KOPT-K1 (cell line): Measurements from ENCODE around the gene ADGRV1.
"Not testable (repeated sequence)": the region's sequence is repeated elsewhere in the genome, so short reads cannot be mapped to it uniquely, and the experiment has no call there.

Experiments
- H3K27ac ChIP-seq: fragments of 200-600 bp; sonication (generic); 2 replicates; pipeline ENCODE4 v1.5.1; 2016; ENCODE audit warnings: antibody characterized with exemption, mild to moderate bottlenecking, low read depth, low read length; ENCODE audit not compliant: poor library complexity, severe bottlenecking
- H3K36me3 ChIP-seq: fragments of 200-600 bp; sonication (generic); 2 replicates; pipeline ENCODE4 v1.5.1; 2017; ENCODE audit warnings: antibody characterized with exemption, mild to moderate bottlenecking, low read length, moderate library complexity; ENCODE audit not compliant: insufficient read depth
- H3K9me3 ChIP-seq: fragments of 200-600 bp; sonication (generic); 2 replicates; pipeline ENCODE4 v1.5.1; 2017; ENCODE audit warnings: antibody characterized with exemption, low read length, mild to moderate bottlenecking; ENCODE audit not compliant: insufficient read depth, poor library complexity, severe bottlenecking

ADGRV1 gene

GRCh38 chr5:90959262-90959661, 400.7 kb downstream of the ADGRV1 start:
- Histone ChIP-seq H3K36me3 (no peaks in the 10 kb centered on the region), H3K27ac (no peak overlapping the region), H3K9me3 (no peaks in the 10 kb centered on the region)

- Histone ChIP-seq H3K27ac (no peak overlapping the region), H3K9me3 (no peaks in the 10 kb centered on the region), H3K36me3 (no peaks in the 10 kb centered on the region)
Observed at GRCh38 chr5:90962481-90962880, 403.9 kb downstream of the ADGRV1 start.

GRCh38 chr5:90965110-90965685, 406.6 kb downstream of the ADGRV1 start:
- H3K9me3 ChIP-seq = no peaks in the 10 kb centered on the region
- no peaks in the 10 kb centered on the region for H3K36me3 ChIP-seq
- no peak overlapping the region for H3K27ac ChIP-seq

- Histone ChIP-seq H3K9me3 (no peaks in the 10 kb centered on the region), H3K27ac (no peak overlapping the region), H3K36me3 (no peaks in the 10 kb centered on the region)
Observed at GRCh38 chr5:90967443-90967842, 408.8 kb downstream of the ADGRV1 start.

- Histone ChIP-seq H3K27ac (no peak overlapping the region), H3K36me3 (no peaks in the 10 kb centered on the region), H3K9me3 (no peaks in the 10 kb centered on the region)
Observed at GRCh38 chr5:90967851-90968250, 409.3 kb downstream of the ADGRV1 start.

GRCh38 chr5:90968319-90968718, 409.7 kb downstream of the ADGRV1 start:
- Histone ChIP-seq H3K27ac (no peak overlapping the region), H3K9me3 (no peaks in the 10 kb centered on the region), H3K36me3 (no peaks in the 10 kb centered on the region)

- H3K9me3 ChIP-seq, H3K36me3 ChIP-seq, H3K27ac ChIP-seq: not testable (repeated sequence)
Observed at GRCh38 chr5:90969945-90970344, 411.3 kb downstream of the ADGRV1 start.

GRCh38 chr5:90981177-90981576, 422.6 kb downstream of the ADGRV1 start:
- no peaks in the 10 kb centered on the region for H3K36me3 ChIP-seq
- no peak overlapping the region for H3K27ac ChIP-seq
- H3K9me3 ChIP-seq = no peaks in the 10 kb centered on the region

GRCh38 chr5:90981821-90982220, 423.2 kb downstream of the ADGRV1 start:
- no peaks in the 10 kb centered on the region for H3K9me3 ChIP-seq
- H3K36me3 ChIP-seq = no peaks in the 10 kb centered on the region
- H3K27ac ChIP-seq = no peak overlapping the region

- Histone ChIP-seq H3K27ac (no peak overlapping the region), H3K9me3 (no peaks in the 10 kb centered on the region), H3K36me3 (no peaks in the 10 kb centered on the region)
Observed at GRCh38 chr5:90982576-90982975, 424.0 kb downstream of the ADGRV1 start.

- Histone ChIP-seq H3K36me3 (no peaks in the 10 kb centered on the region), H3K27ac (no peak overlapping the region), H3K9me3 (no peaks in the 10 kb centered on the region)
Observed at GRCh38 chr5:90983148-90983547, 424.6 kb downstream of the ADGRV1 start.

- H3K27ac ChIP-seq = no peak overlapping the region
- no peaks in the 10 kb centered on the region for H3K36me3 ChIP-seq
- no peaks in the 10 kb centered on the region for H3K9me3 ChIP-seq
Observed at GRCh38 chr5:90983711-90984124, 425.1 kb downstream of the ADGRV1 start.

- H3K36me3 ChIP-seq = no peaks in the 10 kb centered on the region
- no peak overlapping the region for H3K27ac ChIP-seq
- no peaks in the 10 kb centered on the region for H3K9me3 ChIP-seq
Observed at GRCh38 chr5:90985341-90985740, 426.7 kb downstream of the ADGRV1 start.

- Histone ChIP-seq H3K27ac (no peak overlapping the region), H3K9me3 (no peaks in the 10 kb centered on the region), H3K36me3 (no peaks in the 10 kb centered on the region)
Observed at GRCh38 chr5:90987726-90988125, 429.1 kb downstream of the ADGRV1 start.

GRCh38 chr5:90991201-90991600, 432.6 kb downstream of the ADGRV1 start:
- no peak overlapping the region for H3K27ac ChIP-seq
- no peaks in the 10 kb centered on the region for H3K9me3 ChIP-seq
- no peaks in the 10 kb centered on the region for H3K36me3 ChIP-seq

GRCh38 chr5:90994796-90995195, 436.2 kb downstream of the ADGRV1 start:
- Histone ChIP-seq H3K36me3 (no peaks in the 10 kb centered on the region), H3K27ac (no peak overlapping the region), H3K9me3 (no peaks in the 10 kb centered on the region)
